A549 (cell line): Measurements from ENCODE around the gene BCAS4.

ENCODE experiments used
- EP300 ChIP-seq, 2 experiments: fragments of >200 bp; sonication (Bioruptor Twin); formaldehyde crosslinking; IDR thresholded peaks; 2 replicates in 1 of 2; 3 replicates in 1 of 2; pipeline ENCODE4 v1.6.1; 2016 to 2017
- ESRRA ChIP-seq: fragments of 150-350 bp; IDR thresholded peaks from 2 replicates; pipeline ENCODE4 v1.6.1; 2014; ENCODE audit warnings: mild to moderate bottlenecking, low read length, borderline replicate concordance
- HOXB13 ChIP-seq: fragments of 250-450 bp; sonication (Bioruptor Pico); IDR thresholded peaks from 2 replicates; pipeline ENCODE4 v1.5.0; 2020; ENCODE audit warnings: low read depth, mild to moderate bottlenecking, moderate library complexity
- HOXB5 ChIP-seq: fragments of 250-450 bp; sonication (Bioruptor Pico); IDR thresholded peaks from 2 replicates; pipeline ENCODE4 v1.5.0; 2020; ENCODE audit warnings: mild to moderate bottlenecking, moderate library complexity
- KDM5A ChIP-seq: fragments of 200-600 bp; sonication (generic); IDR thresholded peaks from 2 replicates; pipeline ENCODE4 v1.6.1; 2016; ENCODE audit warnings: antibody characterized with exemption, mild to moderate bottlenecking
- POLR2A ChIP-seq: IDR thresholded peaks from 2 replicates; pipeline ENCODE4 v1.6.1; 2012; ENCODE audit warnings: mild to moderate bottlenecking, low read length
- USF2 ChIP-seq: fragments of 450-650 bp; IDR thresholded peaks from 2 replicates; pipeline ENCODE4 v1.6.1; 2014; ENCODE audit warnings: antibody characterized with exemption

- TF ChIP-seq HOXB5 (no peak), USF2 (no peak), POLR2A (no peak), KDM5A (no peak), HOXB13 (CRISPR knock-in tag) (no peak), ESRRA (no peak), EP300 (IDR thresholded peaks at IDR 0.05) (no peak)
Observed at GRCh38 chr20:50813801-50814200, 18.9 kb downstream of the BCAS4 start.
